Erythroblast (primary cell): Measurements from ENCODE around the gene ZNF672.

Source experiments
- GATA1 ChIP-seq: IDR thresholded peaks from 2 replicates; pipeline ENCODE4 v1.6.1; 2011; ENCODE audit warnings: low read depth, mild to moderate bottlenecking, control low read depth, low read length, moderate library complexity
- POLR2A ChIP-seq: IDR thresholded peaks from 2 replicates; pipeline ENCODE4 v1.6.1; 2011; ENCODE audit warnings: mild to moderate bottlenecking, low read length

GRCh38 chr1:248855580-248855979, 17.6 kb downstream of the ZNF672 start:
- TF ChIP-seq POLR2A: no peak
- no peak for TF ChIP-seq GATA1
